ENCODE results near the gene MUC22. TPM values are rescaled to one million over a fixed set of nuclear protein-coding genes. Genes with fewer than 3 reads are reported as not detected.
"Not testable (repeated sequence)": the region's sequence is repeated elsewhere in the genome, so short reads cannot be mapped to it uniquely, and the experiment has no call there.

The MUC22 gene
- total RNA-seq, 1 donor from 2014 or later = not detected

DNA sequence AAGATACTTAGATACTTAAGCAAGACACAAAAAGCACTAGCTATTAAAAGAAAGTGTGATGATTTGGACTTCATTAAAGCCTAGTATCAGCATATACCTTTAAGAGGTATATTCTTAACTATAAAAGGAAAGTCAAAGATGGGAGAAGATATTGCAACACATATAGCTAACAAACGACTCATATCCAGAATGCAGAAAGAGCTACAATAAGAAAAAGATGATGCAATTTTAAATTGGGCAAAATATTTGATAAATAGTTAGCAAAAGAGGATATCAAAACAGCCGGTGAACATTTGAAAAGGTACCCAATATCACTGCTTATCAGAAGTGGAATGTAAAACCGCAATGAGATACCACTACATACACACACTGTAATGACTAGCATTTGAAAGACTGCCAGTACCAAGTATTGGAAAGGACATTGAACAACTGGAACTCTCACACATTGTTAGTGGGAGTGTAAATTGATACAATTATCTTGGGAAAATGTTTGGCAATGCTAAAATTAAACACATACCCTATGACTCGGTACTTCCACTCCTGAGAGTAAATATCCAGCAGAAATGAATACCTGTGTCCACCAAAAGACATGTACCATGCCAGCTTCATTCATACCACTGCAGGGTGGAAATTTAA lies 25.7 kb downstream of the MUC22 start:
- DNase-seq (ENCODE audit: extremely low read depth, low read depth, low spot score) = no peak

DNA sequence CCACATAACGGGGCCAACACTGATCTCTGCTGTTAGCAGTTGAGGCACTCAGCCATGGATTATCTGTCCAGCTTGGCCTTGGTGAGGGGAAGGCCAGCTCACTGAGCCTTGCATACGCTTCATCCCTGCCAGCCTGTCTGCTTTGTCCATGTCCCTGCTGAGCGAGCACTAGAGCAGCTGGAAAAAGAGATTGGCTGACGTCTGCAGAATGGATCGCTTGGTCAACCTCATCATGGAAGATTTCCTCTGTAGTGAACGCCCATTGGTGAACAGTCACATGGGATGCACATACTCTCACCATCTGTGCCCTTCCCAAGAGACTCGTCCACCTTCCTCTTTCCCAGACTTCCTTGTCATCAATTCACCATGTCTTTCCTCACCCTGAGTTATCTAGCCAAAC lies 26.9 kb downstream of the MUC22 start:
- no peak for DNase-seq (ENCODE audit: extremely low read depth, low read depth, low spot score)

DNA sequence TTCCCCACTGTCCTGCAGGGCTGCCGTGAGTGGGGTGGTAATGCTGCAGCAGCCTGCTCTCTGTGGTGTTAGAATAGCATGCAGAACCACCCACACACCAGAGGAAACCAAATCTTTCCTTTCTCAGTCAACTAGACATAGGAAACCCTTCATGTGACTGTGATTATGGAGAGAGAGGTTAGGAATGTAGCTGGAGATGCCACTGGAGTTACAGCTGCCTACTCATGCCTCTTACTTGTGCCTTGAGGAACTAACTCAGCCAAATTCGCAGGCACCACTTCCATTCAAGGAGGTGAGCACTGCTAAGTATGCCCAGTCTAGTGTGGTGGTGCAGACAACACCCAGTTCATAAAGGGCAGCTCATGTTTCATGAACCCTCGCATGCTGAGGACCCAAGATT lies 27.4 kb downstream of the MUC22 start:
- no peak for DNase-seq (ENCODE audit: extremely low read depth, low read depth, low spot score)

DNA sequence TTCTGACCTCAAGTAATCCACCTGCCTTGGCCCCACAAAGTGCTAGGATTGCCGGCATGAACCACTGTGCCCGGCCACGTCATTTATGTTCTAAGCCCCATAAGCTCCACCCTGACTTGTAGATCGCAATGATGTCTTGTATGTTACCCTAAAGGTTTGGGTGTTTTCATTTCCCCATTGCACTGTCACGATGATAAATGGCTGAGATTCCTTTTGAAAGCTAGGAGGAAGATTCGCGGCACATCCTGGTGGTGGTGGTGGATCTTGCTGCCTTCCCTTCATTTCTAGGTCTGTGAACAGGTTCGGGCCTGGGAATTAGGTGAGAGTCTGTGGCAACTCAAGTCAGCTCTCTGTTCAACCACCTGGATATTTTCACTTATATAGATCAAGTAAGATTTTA lies 28.3 kb downstream of the MUC22 start:
- DNase-seq (ENCODE audit: extremely low read depth, low read depth, low spot score) = no peak

DNA sequence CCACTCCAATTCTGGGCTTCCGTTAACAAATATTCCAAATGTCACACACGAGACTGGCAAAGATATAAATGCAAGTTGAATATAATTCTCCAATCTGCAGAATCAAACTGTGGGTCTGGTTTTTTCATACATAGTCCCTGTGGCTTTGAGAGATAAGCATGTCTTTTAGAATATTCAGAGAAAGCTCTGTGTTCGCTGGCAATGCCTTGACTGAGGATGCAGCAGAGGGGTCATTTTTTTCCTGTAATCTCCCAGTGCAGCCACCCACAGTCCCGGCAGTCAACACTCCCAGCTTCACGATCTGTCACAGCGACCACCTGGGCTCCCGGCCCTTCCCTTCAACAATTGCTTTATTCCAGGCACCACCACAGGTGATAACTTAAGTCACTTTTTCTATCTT lies 30.5 kb downstream of the MUC22 start:
- no peak for DNase-seq (ENCODE audit: extremely low read depth, low read depth, low spot score)

DNA sequence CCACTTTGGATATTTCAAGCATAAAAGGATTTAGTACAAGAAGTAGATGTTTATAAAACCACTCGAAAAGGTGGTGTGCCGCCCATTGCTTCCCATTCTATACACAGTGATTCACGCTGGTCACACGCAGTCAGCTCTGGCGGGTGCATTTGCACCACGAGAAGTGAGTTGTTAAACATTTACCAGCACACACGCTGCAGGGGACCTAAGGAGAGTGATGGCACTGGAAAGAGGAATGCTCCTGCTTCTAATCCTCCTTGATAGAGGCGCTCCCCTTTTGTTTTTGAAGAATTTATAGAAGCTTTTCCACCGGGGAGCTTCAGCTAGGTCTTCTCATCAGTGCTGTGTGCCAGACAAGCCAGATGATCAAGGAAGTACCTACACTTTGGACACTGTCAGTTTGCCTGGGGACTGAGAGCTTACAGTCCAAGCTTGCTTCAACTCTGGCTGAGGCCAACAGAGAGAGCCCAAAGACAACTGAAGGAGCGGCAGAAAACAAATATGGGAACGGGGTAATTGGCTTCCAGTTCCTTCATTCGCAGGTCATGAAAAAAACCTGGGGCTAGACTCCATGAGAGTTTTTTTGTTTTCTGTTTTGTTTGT lies 31.2 kb downstream of the MUC22 start:
- DNase-seq (ENCODE audit: extremely low read depth, low read depth, low spot score) = no peak

DNA sequence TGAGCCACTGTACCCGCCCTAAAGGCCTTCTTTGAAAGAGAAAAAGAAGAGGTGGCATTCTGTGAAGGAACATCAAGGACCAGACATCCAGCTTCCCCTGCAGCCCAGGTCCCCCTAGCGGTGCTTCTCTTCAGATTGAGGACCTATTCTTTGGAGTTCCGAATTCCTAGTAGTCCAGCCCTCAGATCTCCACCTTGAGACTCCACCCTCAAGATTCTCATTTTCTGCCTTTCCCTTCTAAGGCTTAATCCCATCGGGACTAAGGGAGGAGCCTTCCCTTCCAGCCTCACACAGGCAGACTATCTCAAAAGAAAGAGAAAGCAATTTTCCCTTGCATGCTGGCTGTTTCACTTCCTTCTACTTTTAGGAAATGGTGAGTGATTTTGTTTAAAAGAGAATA lies 32.5 kb downstream of the MUC22 start:
- DNase-seq (ENCODE audit: extremely low read depth, low read depth, low spot score) = no peak

DNA sequence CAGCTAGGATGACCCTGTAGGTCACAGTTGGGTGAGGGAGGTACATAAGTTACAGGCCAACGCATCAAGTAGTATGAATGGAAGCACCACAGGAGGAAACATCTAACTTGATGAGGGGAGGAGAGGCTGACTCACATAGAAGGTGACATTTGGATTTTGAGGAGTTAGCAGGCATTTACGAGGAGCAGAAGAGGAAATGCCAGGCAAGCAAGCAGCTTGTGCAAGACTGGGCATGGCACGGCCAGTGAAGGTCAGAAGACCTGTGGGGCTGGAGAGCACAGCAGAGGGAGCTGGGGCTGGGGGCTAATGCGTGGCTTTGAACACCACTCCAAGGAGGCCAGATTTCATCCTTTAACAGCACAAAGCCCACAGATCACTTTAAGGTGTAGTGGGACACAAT lies 37.8 kb downstream of the MUC22 start:
- no peak for DNase-seq (ENCODE audit: extremely low read depth, low read depth, low spot score)

DNA sequence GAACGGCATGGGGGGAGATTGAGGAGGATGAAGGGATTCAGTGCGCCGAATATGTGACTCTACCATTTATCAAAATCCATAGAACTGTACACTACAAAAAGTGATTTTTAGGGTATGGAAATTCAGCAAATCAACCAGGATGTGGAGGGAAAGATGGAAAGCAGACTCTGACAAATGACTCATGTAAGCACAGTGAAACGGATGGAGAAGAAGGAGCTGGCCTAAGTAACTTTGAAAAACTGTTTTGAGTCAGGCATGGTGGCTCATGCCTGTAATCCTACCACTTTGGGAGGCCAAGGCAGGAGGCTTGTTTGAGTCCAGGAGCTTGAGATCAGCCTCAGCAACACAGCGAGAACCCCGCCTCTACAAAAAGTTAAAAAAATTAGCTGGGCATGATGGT lies 39.2 kb downstream of the MUC22 start:
- no peak for DNase-seq (ENCODE audit: extremely low read depth, low read depth, low spot score)

DNA sequence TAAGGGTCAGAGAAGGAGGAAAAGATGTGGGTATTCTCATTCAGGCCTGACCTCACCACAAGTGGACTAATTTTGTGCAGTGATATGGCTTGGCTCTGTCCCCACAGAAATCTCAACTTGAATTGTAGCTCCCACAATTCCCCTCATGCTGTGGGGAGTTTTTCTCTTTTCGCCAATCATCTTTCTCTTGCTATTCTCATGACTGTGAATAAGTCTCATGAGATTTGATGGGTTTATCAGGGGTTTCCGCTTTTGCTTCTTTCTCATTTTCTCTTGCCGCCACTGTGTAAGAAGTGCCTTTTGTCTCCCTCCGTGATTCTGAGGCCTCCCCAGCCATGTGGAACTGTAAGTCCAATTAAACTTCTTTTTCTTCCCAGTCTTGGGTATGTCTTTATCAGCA lies 42.9 kb downstream of the MUC22 start:
- DNase-seq (ENCODE audit: extremely low read depth, low read depth, low spot score) = not testable (repeated sequence)

DNA sequence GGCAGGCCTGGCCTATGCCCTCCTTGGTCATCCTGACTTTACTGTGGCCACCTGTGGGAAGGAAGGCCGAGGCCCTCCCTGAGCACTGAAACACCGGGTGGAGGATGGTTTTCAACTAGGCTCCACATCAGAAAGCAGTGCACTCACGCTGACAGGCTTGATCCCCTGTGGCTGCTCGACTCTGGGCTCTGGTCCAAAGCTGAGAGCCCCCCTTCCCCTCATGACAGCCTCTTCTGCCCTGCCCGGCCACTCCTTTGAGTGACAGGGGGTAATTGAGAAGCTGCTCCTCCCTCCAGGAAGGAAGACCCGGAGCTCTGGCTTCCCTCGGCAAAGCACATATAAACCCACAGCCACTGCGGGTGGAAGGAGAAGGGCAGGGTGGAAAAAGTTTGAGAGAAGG lies 43.6 kb downstream of the MUC22 start:
- DNase-seq (ENCODE audit: extremely low read depth, low read depth, low spot score) = no peak

DNA sequence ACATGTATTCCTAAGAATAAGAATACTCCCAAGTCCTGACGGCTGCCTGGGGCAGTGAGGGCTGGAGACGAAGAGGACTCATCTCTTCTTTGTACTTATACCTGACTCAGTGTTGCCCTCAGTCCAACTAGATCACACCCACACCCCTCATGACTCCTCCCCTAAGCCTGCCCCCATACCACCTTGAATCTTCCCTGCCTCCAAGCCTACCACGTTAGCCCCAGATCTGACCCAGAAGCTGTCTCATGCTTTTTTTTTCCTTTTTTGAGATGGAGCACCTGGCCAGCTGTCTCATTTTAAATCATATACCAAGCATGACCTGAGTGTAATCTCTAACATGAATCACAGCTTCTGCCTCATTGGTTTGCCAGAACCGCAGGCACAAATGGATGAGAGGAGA lies 45.2 kb downstream of the MUC22 start:
- no peak for DNase-seq (ENCODE audit: extremely low read depth, low read depth, low spot score)

DNA sequence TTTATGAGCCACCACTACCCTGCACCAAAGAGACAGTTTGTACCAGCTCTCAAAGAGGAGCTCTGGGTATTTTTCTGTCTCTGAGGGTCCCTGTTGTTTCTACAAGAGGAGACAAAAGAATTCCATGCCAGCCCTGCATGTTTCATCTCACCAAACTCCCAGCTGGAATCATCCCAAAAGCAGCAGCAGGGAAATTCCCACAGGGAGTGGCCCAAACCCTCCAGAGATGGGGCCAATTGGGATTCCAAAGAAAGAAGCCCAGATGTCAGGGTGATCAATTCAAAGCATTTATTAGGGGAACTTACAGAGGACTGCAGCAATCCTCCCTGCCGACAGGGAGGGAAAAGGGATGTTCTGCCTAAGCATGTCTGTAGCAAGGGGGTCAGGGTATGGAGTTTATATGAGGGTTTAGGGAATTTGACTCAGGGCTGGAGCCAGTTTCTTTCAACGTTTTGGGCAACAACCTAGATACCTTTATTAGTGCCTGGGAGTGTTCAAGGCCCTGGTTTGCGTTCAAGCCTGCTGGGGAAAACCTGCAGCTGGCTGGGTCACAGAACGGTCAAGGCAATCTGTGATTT lies 47.2 kb downstream of the MUC22 start:
- no peak for DNase-seq (ENCODE audit: extremely low read depth, low read depth, low spot score)

DNA sequence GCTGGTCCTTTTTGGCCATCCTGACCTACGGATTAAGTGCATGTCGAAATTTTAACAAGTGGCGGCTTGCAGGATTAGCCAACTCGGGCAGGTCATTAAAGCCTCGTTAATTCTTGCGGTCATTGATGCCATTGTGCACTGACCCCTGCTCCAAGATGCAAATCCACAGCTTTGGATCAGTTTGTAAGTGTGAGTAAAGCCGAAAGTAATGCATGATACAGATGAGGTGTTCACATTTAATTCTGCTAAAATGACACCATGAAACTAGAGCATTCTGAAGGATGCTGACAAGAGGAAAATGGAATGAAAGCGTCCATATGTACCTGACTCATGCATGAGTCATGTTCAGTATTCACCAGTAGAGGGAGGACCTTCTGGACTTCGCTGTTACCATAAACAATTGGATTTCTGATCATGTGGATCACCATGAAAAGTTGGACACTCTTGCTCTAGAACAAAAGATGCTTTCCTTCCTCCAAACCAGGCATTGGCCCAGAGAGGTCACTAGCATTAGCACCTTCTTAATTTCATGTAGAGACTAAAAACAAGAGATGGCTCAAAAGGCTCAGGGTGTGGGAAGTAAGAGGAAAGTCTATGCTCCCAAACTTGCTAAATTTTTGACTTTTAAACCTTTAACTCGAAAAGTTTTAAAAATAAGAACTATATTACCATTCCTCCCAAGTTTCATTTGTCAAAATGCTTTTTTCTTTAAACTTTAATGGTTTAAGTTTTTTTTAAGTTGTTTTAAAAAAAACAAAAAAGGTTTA lies 48.0 kb downstream of the MUC22 start:
- DNase-seq (ENCODE audit: extremely low read depth, low read depth, low spot score) = peak; percentile 72

DNA sequence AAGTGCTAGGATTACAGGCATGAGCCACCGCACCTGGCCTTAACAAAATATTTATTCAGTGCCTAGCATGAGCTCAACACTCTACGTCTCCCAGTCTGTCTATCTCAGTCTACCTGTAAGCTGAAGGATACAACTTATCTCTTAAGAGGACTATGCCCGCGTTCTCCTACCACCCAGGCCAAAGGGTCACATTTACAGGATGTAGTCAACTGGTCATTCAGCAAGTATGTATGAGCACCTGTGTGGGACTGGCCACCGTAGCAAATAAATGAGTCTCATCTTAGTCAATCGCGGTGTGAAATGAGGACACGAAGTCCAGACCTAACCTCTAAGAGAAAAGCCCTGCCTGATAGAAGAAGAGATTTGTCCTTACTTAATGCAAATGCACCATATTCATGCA lies 49.9 kb downstream of the MUC22 start:
- DNase-seq (ENCODE audit: extremely low read depth, low read depth, low spot score) = no peak

DNA sequence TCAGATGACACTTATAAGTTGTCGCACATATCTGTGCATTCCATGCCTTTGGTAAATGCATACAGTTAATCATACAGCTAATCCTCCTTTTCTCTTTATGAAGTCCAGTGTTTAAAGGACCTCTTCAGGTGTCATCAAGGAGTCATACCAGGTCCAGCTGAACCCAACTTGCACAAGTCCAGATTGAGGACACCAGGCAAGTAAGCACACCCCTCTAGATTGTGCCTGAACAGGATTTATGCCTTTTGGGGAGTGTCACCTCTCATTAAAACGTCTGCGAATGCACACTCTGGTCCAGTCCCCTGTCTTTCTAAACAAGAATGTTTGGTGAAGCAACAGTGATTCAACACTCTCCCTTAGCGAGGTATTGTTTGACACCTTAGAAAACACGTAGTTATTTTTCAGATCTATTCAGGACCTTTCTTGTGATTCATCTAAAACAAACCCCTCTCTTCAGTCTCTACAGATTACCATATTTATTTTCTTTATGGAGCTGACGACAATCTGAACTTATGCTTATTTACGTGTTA lies 53.7 kb downstream of the MUC22 start:
- DNase-seq (ENCODE audit: extremely low read depth, low read depth, low spot score) = no peak

DNA sequence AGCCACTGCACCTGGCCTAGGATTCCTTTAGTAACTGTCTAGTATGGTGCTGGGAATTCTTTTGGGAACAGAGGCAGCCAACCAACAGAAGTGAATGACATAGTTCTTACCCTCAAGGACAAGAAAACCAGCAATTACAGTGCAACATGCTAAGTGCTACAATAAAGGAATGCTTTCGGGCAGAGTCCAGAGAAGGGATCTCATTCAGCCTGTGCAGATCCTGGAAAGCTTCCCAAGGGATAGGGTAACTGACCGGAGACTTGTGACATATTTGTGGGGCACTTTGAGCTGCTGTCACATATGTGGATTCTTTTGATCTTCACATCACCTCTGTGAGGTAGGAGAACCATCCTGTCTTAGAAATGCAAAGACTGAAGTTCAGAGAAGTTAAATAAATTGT lies 55.3 kb downstream of the MUC22 start:
- no peak for DNase-seq (ENCODE audit: extremely low read depth, low read depth, low spot score)

DNA sequence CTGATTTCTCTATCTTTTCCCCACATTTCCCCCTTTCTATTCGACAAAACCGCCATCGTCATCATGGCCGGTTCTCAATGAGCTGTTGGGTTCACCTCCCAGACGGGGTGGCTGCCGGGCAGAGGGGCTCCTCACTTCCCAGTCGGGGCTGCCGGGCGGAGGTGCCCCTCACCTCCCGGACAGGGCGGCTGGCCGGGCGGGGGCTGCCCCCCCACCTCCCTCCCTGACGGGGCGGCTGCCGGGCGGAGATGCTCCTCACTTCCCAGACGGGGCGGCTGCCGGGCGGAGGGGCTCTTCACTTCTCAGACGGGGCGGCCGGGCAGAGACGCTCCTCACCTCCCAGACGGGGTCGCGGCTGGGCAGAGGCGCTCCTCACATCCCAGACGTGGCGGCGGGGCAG lies 56.8 kb downstream of the MUC22 start:
- DNase-seq (ENCODE audit: extremely low read depth, low read depth, low spot score) = not testable (repeated sequence)

DNA sequence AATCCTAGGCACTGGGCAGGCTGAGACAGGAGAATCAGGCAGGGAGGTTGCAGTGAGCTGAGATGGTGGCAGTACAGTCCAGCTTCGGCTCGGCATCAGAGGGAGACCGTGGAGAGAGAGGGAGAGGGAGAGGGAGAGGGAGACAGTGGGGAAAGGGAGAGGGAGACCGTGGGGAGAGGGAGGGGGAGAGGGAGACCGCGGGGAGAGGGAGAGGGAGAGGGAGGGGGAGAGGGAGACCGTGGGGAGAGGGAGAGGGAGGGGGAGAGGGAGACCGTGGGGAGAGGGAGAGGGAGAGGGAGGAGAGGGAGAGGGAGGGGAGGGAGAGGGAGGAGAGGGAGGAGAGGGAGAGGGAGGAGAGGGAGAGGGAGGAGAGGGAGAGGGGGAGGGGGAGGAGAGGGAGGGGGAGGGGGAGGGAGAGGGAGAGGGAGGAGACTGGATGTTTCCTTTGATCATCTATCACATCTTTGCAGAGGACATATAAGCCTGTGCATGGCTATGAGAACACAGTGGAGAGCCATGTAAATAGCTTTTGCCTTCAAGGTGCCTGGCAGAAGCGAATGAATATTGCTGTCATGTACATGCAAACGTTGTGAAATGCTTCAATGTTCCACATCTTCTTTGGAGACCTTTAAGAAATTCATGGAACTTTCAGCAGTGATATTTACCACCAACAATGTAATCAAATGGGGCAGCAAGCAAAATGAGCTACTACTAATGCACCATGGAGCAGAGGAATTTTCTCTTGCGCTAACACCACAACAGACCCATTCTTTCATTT lies 57.8 kb downstream of the MUC22 start:
- DNase-seq (ENCODE audit: extremely low read depth, low read depth, low spot score) = not testable (repeated sequence)

DNA sequence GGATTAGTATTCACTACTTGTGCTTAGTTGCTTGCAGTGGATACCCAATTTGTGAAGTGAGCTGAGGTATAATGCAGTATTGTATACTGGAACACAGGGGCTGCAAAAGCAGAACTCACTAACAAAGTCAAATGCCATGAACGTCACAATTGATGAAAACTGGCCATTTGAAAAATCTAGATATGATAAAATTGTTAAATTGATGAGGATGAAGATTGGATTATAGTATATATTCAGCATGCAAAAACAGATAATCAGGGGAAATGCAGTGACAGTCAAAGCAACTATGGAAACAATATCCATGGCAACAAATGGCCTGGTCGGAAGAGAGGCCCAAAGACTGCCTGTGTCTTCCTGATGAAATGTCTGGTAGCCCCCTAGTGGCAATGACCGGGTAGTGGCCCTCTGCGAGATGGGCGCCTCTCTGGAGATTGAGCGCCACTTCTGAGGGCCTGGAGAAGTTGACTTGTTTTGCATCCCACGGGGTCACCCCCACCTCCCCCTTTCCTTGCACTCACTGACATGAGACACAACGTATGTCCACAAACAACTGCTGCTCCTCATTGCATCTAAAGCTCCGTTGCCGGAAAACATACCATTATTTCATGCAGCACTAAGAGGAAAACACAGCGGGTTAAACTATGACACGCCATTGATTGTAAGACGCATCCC lies 58.5 kb downstream of the MUC22 start:
- peak; percentile 48 for DNase-seq (ENCODE audit: extremely low read depth, low read depth, low spot score)

Measured in glomerular endothelial cell (primary cell).